HG03060 (cell line): Measurements from ENCODE around the gene RHEB.

Experiments used
- ATAC-seq: cut with Tn5 transposase; IDR thresholded peaks from one replicate; pipeline ENCODE4 v1.9.1; 2021; ENCODE audit warnings: low read depth, moderate number of reproducible peaks; ENCODE audit not compliant: unreplicated experiment

Gene RHEB

GRCh38 chr7:151452680-151453325 lies 66.9 kb downstream of the RHEB start:
- no peak for ATAC-seq

GRCh38 chr7:151451626-151452571 lies 67.8 kb downstream of the RHEB start:
- ATAC-seq: no peak

- no peak for ATAC-seq
Observed at GRCh38 chr7:151451156-151451555, 68.5 kb downstream of the RHEB start.

GRCh38 chr7:151449990-151450389 lies 69.7 kb downstream of the RHEB start:
- ATAC-seq: no peak

- ATAC-seq: no peak
Observed at GRCh38 chr7:151448261-151449252, 71.1 kb downstream of the RHEB start.

GRCh38 chr7:151447901-151448260 lies 71.8 kb downstream of the RHEB start:
- no peak for ATAC-seq

GRCh38 chr7:151447312-151447711 lies 72.4 kb downstream of the RHEB start:
- ATAC-seq: no peak

GRCh38 chr7:151446412-151446811 lies 73.3 kb downstream of the RHEB start:
- ATAC-seq: no peak

GRCh38 chr7:151444632-151445031 lies 75.1 kb downstream of the RHEB start:
- no peak for ATAC-seq

- ATAC-seq: no peak
Observed at GRCh38 chr7:151442776-151443496, 76.8 kb downstream of the RHEB start.

GRCh38 chr7:151440799-151441445 lies 78.8 kb downstream of the RHEB start:
- no peak for ATAC-seq

GRCh38 chr7:151439855-151440798 lies 79.6 kb downstream of the RHEB start, which contains the start of gene CRYGN:
CRYGN (minus strand) TSS chr7:151440141; CDS start chr7:151439917, 224 bp downstream.
- ATAC-seq: no peak

- ATAC-seq: no peak
Observed at GRCh38 chr7:151438864-151439601, 80.7 kb downstream of the RHEB start.

GRCh38 chr7:151437866-151438516 lies 81.7 kb downstream of the RHEB start:
- no peak for ATAC-seq

- ATAC-seq: no peak
Observed at GRCh38 chr7:151437159-151437553, 82.5 kb downstream of the RHEB start.

- ATAC-seq: no peak
Observed at GRCh38 chr7:151436446-151437158, 83.1 kb downstream of the RHEB start.

GRCh38 chr7:151435971-151436370 lies 83.7 kb downstream of the RHEB start:
- no peak for ATAC-seq
